ENCODE results near the gene C15orf39. TPM values are rescaled to one million over a fixed set of nuclear protein-coding genes. Genes with fewer than 3 reads are reported as not detected.
"Not testable (repeated sequence)": the region's sequence is repeated elsewhere in the genome, so short reads cannot be mapped to it uniquely, and the experiment has no call there.

The C15orf39 gene
- 7.0 and 12.4 TPM in 2 replicates for total RNA-seq

DNA sequence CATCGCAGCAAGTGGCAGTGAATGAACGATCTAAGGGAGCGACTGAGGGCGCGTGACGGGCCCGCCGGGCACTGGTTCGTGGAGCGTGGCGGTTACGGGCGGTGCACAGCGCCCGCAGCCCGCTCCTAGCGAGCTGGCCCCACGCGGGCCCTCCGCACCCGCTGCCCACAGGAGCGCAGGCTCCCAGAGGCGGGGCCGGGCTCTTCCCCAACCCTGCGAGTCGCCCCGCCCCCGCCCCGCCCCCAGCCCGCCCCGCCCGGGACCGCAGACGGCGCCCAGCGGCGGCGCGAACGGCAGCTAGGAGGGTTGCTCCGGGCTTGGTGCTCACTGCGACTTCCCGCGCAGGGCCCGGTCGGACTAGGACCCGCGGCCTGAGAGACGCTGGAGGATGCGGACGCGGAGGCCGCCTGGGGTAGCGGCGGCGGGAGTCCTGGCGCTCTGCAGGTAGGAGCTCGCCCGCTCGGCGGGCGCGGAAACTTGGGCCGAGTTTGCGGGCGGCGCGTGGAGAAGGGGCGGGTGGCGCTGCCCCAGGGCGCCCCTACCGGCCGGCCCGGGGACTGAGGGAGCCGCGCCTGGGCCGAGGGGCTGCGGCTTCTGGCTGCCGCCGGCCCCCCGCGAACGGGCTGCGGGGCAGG is at the start of gene C15orf39:
C15orf39 (plus strand) TSS at position 267 of the 635 bp plus-strand sequence. CDS start 4,167 bp downstream, outside the sequence.
- DNase-seq, result peak; percentile 75

DNA sequence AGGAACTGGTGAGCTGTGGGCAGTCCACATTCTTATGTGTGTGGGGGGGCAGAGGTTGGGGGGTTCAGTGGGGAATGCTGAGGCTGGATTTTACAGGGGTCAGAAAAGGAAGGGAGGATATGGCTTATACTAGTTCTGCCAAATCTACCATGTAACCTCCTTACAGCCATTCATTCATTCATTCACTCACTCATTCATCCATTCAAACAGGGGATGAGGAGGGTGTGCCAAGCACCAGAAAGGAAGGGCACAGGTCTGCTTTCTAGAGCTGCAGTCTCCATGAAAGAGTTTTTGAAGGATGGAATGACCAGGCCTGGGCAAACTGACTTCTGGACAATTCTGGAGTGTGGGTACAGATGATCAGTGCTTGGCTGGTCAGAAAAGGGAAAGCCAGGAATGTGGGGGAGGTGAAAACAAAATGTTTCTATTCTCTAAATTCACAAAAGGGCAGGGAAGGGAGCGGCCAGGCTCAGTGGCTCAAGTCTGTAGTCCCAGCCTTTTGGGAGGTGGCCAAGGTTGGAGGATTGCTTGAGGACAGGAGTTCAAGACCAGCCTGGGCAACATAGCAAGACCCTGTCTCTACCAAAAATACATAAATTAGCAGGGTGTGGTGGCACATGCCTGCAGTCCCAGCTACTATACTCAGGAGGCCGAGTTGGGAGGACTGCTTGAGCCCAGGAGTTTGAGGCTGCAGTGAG is 49.2 kb upstream of the C15orf39 start:
- no peak for DNase-seq

DNA sequence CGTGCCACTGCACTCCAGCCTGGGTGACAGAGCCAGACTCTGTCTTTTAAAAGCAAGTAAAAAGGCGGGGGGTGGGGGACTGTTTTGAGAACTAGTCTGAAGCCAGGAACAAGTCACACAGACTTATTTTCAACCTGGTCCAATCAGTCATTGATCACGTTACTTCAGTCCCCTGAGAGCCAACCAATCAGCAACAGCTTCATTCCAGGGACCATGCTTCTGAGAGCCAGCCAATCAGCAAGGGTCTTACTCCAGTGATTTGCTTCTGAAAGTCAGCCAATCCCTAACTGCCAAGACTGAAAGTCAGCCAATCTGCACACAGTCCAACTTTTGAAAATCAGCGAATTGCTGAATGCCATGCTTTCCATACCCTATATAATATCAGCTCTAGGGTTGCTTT is 48.6 kb upstream of the C15orf39 start:
- peak; percentile 37 for DNase-seq

DNA sequence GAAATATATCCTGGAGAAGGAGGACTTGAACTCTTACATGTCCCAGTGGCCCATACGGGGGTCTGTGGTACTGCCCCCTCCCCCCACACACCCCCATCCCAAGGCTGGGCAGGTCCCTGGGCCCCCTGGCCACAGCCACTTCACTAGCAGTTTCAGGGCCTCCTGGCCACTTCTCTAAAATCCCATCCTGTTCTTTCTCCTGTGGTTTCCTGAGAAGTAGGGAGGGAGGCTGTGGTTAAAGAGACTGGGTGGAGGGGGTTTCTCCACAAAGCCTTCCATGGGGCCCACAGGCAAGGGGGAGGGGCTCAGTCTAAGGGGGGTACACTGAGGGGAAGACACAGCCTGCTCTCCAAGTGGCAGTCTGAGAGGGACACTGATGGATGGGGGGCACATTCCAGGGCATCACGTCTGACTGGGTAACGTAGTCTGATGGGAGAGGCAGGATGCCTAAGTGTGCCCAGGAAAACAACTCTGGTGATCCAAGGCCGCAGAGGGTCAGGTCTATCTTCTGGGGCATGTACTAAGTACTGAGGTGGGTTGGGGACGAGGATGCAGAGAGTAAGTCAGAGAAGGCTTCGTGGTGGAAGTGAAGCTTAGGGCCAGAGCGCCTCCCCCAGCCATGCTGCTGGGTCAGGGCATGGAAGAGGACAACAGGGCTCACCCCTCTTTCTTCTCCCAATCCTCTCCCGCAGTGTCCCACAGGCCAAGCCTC is 48.0 kb upstream of the C15orf39 start:
- no peak for DNase-seq

DNA sequence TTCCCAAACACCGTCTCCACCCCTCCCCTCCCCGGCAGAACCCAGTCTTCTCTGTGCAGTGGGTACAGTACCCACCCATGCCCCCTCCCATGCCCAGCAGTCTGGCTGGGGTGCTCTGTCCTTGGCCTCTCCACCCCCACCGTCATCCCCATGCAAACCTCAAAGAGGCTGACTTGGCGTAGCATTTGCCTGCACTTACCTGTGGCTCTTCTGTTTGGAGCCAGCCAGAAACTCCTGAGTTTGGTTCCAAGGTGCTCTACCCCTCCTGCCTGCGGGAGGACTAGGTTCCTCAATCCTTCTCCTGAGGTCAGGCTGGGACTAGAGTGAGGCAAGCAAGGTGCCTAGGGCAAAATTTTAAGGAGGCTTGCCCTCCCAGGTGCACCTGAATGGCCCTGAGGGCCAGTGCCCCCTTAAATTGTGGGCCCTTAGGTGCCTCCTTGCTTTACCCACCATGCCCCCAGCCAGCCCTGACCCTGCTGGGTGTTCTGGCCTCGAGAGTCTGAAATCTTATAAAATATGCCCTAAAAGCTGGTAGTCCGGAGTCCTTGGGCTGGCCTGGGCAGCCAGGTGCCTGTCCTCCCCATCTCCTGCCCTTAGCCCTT is 47.1 kb upstream of the C15orf39 start:
- DNase-seq, result no peak

DNA sequence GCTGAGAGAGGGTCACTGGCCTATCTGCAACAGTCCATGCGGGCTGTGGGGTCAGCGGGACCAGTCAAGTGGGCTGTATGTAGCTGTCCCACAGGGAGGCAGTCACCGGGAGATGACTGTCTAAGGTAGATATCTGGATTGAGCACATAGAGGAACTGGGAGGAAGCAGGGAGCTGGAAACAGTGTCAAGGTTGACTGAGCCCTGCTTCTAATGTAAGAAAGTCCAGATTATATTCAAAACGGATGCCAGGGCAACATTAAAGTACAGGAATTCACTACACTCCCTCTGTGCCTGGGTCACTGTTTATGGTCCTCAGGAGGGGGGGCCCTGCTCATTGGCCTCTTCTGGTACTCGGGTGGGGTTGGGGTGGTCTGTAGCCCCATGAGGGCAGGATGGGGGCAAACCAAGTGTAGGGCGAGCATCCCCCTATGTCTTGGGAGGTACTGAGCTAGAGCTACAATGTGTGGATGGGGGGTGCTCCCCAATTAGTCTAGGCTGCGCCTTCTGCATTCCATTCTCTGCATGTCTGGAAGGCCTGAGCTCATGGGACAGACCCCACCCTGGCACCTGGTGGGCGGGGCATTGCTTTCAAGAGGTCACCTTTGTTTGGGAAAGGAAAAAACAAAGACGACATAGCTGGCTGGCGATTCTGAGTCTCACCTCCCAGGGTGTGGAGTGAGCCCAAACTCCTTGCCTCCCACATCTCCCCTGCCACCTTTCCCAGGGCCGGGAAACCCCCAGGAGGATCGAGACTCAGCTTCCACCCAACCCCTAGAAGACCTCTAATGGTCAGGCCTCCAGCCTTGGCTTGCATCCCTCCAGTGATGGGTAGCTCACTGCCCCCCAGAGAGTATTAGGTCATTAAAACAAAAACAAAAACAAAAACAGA is 45.1 kb upstream of the C15orf39 start:
- no peak for DNase-seq

DNA sequence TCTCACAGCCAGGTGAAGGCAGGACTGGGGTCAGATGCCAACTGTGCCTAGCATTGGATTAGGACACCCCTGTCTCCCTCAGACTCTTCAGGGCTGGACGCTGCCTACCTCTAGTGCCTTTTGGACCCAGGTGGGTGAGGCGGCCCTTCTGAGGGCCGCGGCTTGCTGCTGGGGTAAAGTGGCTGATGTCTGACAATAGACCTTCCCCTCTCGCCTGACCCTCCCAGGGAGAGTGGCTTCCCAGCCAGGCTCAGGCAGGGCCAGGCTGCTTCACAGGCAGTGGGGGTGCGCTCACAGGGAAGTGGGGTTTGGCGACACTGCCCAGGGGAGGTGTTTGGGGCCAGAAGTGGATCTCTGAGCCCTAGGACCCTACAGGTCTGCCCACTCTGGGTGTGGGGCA is 43.3 kb upstream of the C15orf39 start:
- no peak for DNase-seq

DNA sequence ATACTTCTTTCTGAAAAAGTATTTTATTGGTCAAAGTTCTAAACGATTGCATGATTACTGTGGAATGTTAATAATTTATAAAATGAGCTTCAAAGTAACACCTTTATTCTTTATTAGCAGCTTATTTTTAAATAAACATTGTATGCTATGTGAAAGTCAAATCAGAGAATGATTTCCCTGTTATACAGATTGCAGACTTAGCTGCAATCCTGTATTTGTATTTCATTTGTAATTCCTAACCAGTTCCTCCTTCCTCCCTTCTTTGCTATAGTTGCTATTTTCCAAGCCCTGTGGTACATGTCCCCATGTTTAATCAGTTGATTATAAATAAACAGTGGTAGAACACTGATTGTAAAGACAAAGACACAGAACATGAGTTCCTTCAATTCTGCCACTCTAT is 42.4 kb upstream of the C15orf39 start:
- DNase-seq, result no peak

DNA sequence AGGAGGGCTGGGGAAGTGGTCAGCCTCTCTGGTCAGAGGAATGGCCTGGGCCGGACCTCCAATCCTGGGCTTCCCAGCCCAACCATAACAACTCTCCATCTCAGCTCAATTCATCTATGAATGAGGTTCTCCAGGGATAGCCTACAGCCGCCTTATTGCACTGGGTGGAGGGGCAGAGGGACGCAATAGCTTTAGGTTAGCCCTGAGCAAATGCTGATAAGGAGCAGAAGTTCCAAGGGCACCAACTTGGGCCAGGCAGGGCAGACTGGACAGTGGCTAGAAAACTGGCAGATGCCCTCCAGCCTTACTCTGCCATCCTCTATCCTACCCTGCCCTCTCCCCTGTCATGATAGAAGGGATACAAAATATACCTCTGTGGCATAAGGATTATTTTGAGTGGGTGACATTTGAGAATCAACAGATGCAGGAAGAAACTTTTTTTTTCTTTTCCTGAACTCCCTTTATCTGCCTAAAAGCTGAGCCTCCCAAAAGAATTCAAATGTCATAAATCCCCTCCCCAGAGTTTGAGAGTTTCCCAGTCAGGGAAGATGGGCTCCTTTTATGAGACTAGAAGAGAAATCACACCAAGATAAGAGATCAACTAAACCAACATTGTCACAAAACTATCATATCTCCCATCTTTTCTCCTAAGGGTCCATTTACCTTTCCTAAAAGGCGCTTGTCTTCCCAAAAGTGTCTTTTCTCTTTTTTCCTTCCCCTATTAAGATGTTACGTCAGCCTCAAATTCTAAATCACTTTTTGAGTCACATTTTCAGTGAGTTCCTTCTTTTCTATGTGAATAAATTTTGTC is 40.4 kb upstream of the C15orf39 start:
- no peak for DNase-seq

DNA sequence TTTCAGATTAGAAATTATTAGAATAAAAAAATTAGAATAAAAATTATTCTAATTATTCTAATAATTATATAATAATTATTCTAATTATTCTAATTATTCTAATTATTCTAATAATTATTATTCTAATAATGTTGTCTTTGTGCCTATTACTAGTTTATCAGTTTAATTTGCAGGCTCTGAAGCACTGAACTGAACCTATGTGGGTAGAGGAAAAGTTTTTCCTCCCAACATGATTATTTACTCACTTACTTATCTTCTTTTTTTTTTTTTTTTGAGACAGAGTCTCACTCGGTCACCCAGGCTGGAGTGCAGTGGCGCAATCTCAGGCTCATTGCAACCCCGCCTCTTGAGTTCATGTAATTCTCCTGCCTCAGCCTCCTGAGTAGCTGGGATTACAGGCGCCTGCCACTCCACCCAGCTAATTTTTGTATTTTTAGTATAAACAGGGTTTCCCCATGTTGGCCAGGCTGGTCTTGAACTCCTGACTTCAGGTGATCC is 39.7 kb upstream of the C15orf39 start:
- DNase-seq, result no peak

DNA sequence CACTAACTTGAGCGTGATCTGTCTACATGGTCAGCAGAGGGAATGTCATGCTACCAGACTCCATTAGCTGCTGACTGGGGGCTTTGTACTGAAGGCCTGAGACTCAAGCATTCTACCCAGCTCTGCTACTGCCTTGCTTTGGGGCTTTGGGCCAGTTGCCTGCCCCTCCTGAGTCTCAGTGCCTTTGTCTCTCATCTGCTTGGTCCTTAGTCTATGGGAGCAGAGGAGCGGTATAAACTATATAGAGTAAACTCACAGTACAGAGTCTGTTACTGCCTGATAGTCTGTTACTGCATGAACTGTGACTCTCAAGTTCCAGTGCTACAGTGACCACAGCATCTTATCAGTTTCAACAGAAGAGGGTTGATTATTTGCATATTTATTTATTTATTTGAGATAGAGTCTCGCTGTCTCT is 38.5 kb upstream of the C15orf39 start:
- DNase-seq, result no peak

DNA sequence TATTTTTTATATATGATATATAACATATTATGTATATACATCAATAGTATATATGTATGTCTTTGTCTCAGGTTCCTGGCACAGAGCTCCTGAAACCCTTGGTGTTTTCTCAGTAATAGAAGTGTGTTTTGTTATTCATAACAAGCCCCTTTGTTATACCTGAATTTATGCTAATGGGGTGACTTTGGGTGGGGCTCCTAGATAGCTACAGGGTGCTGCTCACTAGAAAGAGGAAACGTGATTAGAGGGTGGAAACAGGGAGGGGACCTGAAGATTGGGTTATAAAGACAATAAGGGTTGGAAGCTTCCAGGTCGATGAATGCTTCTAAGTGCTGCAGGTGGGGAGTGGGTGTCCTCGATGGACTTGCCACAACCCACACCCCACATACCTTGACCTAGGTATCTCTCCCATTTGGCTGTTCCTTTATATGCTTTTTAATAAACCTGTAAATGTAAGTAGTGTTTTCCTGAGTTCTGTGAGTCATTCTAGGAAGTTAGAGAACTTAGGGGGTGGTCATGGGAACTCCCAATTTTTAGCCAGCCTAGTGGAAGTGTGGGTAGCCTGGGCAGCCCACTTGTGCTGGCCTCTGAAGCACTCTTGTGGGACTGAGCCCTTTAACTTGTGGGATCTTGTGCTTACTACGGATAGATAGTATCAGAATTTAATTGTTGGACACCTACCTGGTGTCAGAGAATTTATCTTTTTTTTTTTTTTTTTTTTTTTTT is 36.9 kb upstream of the C15orf39 start:
- DNase-seq, result no peak

DNA sequence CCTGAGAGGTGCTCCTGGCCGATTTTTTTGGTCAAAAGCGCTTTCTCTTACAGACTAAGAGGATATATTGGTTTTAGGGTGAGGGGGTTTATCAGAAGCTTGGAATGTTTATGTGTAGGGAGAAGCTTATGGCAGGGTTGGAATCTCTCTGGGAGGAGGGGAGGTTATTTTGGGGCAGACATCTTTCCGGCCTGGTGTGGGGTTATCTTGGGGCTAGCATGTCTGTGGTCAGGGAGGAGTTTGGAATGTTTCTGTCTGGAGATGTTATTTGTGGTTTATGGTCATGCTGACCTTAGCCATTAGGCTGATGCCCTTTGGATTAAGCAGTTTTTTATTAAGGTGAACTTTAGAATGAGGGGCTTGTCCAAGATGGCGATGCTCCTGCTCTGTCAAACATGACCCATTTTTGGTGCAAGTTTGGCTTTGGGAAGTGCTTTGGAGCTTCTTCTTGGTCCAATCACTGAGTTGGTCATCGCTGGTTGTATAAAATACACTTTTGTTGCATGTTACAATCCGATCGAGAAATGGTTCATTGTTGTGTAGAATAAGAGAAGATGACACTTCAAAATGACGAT is 35.1 kb upstream of the C15orf39 start:
- not testable (repeated sequence) for DNase-seq

DNA sequence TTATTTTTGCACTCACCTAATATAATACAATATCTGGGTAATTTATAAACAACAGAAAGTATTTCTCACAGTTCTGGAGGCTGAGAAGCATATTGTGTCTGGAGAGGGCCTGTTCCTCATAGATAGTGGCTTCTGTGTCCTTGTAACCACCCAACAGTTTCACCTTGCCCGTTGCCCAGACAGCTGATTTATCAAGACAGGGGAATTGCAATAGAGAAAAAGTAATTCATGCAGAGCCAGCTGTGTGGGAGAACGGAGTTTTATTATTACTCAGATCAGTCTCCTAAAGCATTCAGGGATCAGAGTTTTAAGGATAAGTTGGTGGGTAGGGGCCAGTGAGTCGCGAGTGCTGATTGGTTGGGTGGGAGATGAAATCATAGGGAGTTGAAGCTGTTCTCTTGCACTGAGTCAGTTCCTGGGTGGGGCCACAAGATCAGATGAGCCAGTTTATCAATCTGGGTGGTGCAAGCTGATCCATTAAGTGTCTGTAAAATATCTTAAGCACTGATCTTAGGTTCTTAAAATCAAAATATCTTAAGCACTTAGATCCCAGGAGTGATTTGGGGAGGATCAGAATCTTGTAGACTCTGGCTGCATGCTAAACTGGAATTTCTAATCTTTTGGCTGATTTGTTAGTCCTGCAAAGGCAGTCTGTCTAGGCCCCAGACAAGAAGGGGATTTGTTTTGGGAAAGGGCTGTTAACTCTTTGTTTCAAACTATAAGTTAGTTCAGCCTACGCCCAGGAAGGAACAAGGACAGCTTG is 33.9 kb upstream of the C15orf39 start:
- DNase-seq, result no peak

DNA sequence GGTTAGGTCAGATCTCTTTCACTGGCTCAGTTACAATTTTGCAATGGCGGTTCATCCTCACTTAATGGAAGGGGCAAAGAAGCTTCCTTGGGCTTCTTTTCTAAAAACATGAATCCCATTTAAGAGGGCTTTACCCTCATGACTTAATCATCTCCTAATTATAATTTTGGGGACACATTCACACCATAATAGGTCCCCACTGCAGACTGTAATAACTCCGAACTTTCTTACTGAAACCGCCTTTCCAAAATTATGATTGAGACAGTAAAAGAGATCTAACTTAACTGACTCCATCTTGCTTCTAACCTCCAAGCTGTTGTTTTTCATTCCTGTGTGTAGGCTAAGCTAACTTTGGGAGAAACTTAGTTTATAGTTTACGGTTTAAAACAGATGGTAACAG is 33.3 kb upstream of the C15orf39 start:
- no peak for DNase-seq

DNA sequence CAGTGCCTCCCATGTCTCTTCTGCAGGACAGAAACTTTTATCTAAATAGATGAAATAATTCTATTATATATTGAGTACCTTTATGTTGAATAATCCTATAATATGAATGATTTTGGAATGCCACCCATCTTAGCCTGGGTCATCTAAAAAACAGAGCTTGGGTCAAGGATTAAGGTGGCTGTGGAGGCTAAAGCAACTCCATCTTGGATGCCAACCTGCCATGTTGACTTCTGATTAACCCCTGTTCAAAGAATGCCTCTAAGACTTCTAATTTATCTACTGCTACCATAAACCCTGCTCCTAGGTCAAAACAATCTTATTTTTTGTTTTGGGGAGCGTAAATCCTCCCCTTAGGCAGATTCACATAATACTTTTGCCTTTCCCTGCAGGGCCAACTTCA is 31.5 kb upstream of the C15orf39 start:
- no peak for DNase-seq

DNA sequence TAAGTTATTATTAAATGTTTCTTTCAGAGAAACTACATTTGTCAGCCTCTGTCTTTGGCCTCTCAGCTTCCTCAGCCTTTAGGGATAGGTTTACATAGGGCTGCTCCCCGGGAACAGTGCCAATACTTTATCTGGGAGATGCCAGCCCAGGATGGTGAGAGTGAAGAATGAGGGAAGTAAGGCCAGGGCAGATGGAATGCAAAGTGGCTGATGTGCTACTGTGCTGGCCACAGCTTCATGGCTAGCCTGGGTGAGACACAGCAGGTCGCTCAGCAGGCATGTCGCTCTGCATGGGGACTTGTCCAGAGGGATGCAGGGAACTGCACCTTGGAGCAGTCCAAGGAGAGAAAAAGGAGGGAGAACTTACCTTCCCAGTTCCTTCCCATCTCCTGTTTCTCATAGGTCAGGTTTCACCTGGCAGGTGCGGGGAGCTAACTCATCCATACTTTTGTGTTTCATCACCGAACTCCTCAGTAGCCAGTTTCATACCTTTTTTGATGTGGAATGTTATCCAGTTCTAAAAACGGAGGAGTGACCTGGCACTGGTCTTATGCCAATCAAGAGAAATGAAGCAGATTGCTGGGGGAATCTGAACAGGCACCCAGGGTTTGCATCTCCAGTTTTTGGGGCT is 30.9 kb upstream of the C15orf39 start:
- no peak for DNase-seq

DNA sequence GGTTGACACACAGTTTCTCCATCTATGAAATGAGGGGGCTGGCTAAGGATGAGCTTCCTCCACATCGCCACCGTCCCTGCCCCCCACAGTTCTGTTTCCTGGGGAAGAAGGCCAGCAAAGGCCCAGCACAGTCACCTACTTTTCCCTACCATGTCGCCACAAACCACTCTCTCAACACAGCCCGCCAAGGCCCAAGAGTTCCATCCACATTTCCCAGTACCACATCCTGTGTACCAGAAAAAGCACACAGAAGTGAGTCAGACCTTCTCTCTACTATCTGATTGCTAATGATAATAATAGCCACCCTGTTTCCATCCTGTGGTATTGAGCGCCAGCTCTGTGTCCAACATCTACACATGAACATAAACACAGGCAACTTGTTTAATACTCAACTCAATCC is 30.3 kb upstream of the C15orf39 start:
- peak; percentile 58 for DNase-seq

DNA sequence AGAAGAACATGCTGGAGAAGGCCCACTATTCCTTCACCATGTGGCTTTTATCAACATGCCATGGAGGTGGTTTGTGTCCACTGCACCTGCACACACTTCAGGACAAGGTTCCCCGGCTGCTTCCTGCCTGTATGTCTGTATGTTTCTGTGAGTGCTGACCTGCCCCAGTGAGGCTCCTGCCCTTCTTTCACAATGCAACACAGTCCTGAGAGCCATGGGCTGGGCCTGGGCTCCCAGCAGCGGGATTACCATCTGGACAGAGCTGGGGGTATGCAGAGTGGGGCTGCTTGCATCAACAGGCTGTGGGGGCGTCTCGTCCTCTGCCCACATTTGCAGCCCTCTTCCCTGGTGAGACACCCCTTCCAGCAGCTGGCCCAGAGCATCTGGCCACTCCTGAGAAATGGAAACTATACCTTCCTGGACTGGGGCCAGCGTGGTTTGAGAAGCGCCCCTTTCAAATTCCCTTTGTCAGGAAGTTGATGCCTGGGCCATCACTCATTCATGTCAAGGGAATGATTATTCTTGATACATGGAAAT is 29.3 kb upstream of the C15orf39 start:
- DNase-seq, result no peak
